Ectodermal cell (in vitro differentiated cells): ENCODE data around the gene LPP.

Source experiments
- H3K27ac ChIP-seq: 2 replicates; pipeline ENCODE4 v1.7.0; 2013; ENCODE audit warnings: mild to moderate bottlenecking, low read depth, low read length; ENCODE audit not compliant: insufficient read depth, poor library complexity, severe bottlenecking
- H3K27me3 ChIP-seq: 2 replicates; pipeline ENCODE4 v1.7.0; 2013; ENCODE audit warnings: mild to moderate bottlenecking, low read length; ENCODE audit not compliant: insufficient read depth, control insufficient read depth, poor library complexity, severe bottlenecking
- H3K36me3 ChIP-seq: one replicate; pipeline ENCODE4 v1.7.0; 2013; ENCODE audit warnings: low read length; ENCODE audit not compliant: control insufficient read depth, insufficient read depth
- H3K4me1 ChIP-seq: one replicate; pipeline ENCODE4 v1.7.0; 2013; ENCODE audit warnings: low read length; ENCODE audit not compliant: control insufficient read depth, insufficient read depth
- H3K4me3 ChIP-seq: 2 replicates; pipeline ENCODE4 v1.7.0; 2013; ENCODE audit warnings: low read depth, low read length, control low read depth; ENCODE audit not compliant: insufficient read depth
- H3K9me3 ChIP-seq: 2 replicates; pipeline ENCODE4 v1.7.0; 2013; ENCODE audit warnings: mild to moderate bottlenecking, low read length, moderate library complexity; ENCODE audit not compliant: control insufficient read depth
- WGBS, 2 experiments: methylation state at CpG; one replicate each; pipeline ENCODE4 v1.1.7; 2013; ENCODE audit warnings: missing lambda C conversion rate in 2 of 2; 5-methylcytosine and 5-hydroxymethylcytosine counted together

Gene LPP

DNA sequence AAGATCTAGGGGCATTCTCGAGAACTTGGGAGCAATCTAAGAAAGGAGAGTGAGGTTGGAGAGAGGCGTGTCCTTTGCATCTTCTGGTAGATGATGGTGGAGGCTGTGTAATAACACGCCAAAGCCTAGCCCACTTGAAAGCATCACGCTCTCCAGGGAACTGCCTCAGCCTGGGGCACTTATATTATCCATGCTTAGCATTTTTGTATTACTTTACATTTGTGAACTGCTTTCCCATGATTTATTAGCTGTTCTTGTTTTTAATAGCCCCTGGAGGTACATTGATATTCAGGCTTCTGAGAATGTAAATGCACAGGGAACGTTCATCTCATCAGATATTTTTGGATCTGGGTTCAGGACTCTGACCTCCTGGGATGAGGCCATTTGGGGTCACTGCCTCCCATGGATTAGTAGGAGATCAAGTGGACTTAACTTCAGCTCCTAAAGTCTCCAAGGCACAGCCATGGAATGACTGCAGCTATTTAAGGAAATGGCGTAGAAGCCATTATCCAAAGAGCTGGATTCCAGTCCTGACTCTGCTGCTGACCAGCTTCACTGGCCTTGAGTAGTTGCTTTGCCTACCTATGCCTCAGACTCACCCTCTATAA is 124.9 kb downstream of the LPP start:
- Histone ChIP-seq H3K27ac (no peak overlapping the region), H3K27me3 (no peaks in the 10 kb centered on the region), H3K36me3 (no peaks in the 10 kb centered on the region), H3K4me3 (no peak overlapping the region), H3K4me1 (peaks cover 22% of the 10 kb centered on the region), H3K9me3 (no peaks in the 10 kb centered on the region)
- WGBS, 2 experiments: 86 to 92% methylated on average over 6 of the region's 6 CpGs

DNA sequence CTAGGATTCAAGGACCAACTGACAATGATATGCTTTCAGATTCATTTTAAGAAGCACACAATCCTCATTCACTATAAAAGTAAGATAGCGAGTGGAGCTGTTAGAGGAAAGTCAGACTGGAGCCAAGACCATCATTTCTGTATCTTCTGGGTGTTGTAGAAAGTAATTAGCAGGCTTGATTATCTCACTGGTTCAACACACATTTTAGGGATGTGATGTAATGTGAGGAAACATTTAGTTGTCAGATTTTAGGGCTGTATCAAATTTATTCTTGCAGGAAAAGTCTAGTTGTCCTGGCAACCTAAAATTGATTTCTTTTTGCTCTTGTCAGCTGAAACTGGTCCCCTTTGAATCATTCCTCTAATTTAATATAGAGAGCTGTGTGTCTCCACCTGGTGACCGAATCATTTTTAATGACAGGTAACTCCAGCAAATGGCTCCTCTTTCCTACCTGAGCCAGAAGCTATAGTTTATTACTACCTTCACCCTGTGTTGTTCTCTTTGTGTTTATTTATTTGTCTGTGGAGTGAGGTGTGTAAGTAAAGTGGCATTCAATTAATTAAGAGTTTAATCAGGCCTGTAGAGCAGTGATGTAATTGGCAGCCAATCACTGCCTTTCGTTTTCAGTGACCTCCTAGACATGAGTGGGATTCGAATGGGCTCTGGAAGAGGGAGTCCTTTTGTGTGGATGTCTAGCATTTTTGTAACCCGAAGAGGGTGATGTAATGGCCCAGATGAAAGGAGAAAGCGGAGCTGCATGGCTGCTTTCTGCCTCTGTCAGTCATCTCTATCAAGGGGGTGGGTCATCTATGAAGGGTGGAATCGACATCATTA is 125.8 kb downstream of the LPP start:
- WGBS, 2 experiments: 81 to 86% methylated on average over 7 of the region's 7 CpGs
- H3K4me3 ChIP-seq: no peak overlapping the region
- no peaks in the 10 kb centered on the region for H3K9me3 ChIP-seq
- peaks cover 22% of the 10 kb centered on the region for H3K4me1 ChIP-seq
- no peaks in the 10 kb centered on the region for H3K36me3 ChIP-seq
- H3K27ac ChIP-seq: no peak overlapping the region
- H3K27me3 ChIP-seq: no peaks in the 10 kb centered on the region

DNA sequence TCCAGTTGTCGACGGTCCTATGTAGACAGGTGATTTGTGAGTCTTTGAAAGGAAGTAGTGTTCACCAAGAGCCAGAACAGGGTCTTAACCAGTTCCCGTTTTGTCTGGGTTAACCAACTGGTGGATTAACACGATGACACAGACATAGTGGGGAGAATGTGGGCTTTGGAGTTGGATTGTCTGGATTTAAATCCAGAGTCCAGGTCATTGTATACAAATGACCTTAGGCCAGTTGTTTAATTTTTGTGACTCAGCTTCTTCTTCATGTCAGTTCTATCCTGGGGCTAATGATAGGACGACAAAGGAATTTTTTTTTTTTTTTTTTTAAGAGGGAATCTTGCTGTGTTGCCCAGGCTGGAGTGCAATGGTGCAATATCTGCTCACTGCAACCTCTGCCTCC is 126.7 kb downstream of the LPP start:
- Histone ChIP-seq H3K27me3 (no peaks in the 10 kb centered on the region), H3K9me3 (no peaks in the 10 kb centered on the region), H3K27ac (no peak overlapping the region), H3K4me1 (peaks cover 22% of the 10 kb centered on the region), H3K36me3 (no peaks in the 10 kb centered on the region), H3K4me3 (no peak overlapping the region)
- WGBS, 2 experiments: 94% methylated on average over 5 of the region's 5 CpGs

DNA sequence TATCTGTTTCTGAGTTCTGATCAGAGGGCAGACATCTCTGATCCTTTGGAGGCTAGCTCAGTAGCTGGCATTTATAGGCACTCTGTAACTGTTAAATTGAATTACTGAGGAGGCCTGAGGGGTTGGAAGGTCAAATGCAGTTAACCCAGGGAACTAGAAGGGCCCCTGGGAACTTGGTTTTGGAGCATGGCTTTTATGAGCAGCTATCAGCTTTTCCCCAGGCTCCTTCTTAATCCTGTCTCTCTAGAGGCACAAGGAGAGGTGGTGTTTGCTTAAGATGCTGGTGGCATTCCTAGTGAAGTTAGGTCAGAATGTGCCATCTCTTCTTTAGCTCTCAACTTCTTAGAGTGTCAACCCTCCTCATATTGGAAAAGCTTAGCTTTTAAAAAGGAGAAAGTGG is 128.9 kb downstream of the LPP start:
- H3K27me3 ChIP-seq: no peaks in the 10 kb centered on the region
- H3K4me3 ChIP-seq: no peak overlapping the region
- H3K27ac ChIP-seq: no peak overlapping the region
- H3K9me3 ChIP-seq: no peaks in the 10 kb centered on the region
- no peaks in the 10 kb centered on the region for H3K36me3 ChIP-seq
- peaks cover 18% of the 10 kb centered on the region for H3K4me1 ChIP-seq

DNA sequence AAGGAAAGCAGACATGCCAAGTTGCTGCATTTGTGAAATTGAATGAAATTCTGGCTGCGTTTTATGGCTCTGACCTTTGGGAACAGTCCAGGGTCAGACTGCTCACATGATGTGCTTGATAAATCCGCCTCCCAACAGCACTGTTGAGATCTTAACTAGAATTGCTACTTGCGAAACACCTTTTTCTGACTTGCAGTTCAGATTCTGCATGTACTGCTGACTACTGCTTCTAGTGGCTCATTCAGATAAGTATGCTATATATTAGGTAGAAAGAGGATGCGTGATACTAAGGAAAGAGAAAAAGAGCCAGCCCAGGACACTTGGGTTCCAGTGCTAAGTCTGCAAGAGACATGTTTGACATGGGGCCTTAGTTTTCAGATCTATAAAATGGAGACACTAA is 129.4 kb downstream of the LPP start:
- Histone ChIP-seq H3K36me3 (no peaks in the 10 kb centered on the region), H3K4me1 (peaks cover 18% of the 10 kb centered on the region), H3K4me3 (no peak overlapping the region), H3K27me3 (no peaks in the 10 kb centered on the region), H3K27ac (no peak overlapping the region), H3K9me3 (no peaks in the 10 kb centered on the region)
- 95% methylated on average over 4 of the region's 4 CpGs for WGBS, 2 experiments

DNA sequence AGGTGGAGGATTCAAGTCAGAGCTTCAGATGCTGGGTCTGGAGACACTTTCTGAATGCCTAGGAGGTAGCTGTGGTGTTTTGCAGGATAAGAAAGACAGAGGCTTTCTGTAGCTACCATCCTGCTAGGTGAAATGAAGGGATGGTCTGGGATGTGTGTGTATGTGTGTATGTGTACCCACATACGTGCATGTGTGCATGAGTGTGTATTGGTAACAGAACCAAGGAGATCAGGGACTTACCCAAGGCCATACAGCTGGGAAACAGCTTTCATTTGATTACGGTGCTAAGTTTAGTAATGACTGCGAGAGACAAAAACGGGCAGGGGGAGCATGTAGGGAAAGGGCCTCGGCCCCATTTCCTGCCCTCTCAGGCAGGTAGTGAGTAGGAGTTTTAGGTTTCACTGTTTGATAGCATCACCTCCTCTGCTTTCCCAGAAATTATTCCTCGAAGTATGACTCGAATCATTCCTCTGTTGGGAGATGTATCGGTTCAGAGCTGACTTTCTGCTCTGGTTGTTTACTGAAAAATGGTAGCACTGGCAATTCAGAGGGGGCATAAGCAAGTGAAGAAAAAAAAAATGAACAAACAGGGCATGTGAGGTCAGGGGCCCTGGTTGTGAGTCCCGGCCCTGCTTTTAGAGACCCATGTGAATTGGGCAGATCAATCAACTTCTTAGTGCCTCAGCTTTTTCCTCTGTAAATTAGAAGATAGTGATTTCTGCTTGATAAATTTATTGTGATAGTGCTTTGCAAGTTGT is 130.7 kb downstream of the LPP start:
- no peak overlapping the region for H3K27ac ChIP-seq
- no peak overlapping the region for H3K4me3 ChIP-seq
- no peaks in the 10 kb centered on the region for H3K36me3 ChIP-seq
- WGBS, 2 experiments: 89 to 92% methylated on average over 9 of the region's 9 CpGs
- H3K9me3 ChIP-seq: no peaks in the 10 kb centered on the region
- H3K27me3 ChIP-seq: no peaks in the 10 kb centered on the region
- peaks cover 17% of the 10 kb centered on the region for H3K4me1 ChIP-seq

DNA sequence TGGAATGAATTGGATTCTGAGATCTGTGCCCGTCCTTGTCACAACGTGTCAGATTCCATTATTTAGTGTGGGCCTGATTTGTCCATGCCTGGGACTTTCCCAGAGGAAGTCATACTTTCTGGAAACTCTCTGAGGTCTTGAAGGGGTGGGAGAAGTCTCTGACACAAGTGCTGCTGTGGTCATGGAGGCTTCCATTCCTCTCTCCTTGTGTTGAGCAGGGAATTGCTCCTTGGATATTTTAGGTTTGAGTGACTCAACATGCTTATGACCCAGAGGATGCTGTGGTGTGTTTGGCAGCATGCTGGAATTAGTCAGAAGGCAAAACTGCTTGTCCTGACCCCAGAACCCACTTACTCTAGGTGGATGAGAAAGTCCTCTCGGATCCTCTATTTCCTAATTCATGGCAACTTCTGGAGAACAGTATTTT is 132.1 kb downstream of the LPP start:
- no peaks in the 10 kb centered on the region for H3K36me3 ChIP-seq
- WGBS, 2 experiments: 73 to 89% methylated on average over 3 of the region's 3 CpGs
- H3K4me1 ChIP-seq: peaks cover 9% of the 10 kb centered on the region
- H3K4me3 ChIP-seq: no peak overlapping the region
- H3K9me3 ChIP-seq: peaks cover 2% of the 10 kb centered on the region
- no peak overlapping the region for H3K27ac ChIP-seq
- H3K27me3 ChIP-seq: no peaks in the 10 kb centered on the region

DNA sequence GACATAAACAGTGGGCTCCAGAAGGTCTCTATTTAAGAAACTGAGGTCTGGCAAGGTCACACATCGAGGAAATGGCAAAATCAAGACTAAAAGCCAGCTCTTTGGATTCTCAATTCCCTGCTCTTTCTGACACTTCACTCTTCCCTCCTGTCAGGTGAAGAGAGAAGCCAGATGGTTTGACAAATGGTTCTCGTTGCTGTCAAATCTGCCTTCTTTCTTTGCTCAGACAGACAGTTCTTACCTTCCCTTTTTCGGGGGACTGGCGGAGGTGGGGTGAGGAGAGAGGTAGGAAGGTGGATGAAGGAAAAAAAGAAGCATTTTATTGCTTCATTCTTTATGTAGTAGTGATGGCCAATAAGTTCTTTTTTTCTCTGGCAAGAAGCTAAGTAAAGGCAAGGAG is 133.4 kb downstream of the LPP start:
- peaks cover 6% of the 10 kb centered on the region for H3K4me1 ChIP-seq
- no peak overlapping the region for H3K4me3 ChIP-seq
- no peaks in the 10 kb centered on the region for H3K36me3 ChIP-seq
- peaks cover 2% of the 10 kb centered on the region for H3K9me3 ChIP-seq
- no peaks in the 10 kb centered on the region for H3K27me3 ChIP-seq
- no peak overlapping the region for H3K27ac ChIP-seq
- WGBS, 2 experiments: 91 to 94% methylated on average over 4 of the region's 4 CpGs

DNA sequence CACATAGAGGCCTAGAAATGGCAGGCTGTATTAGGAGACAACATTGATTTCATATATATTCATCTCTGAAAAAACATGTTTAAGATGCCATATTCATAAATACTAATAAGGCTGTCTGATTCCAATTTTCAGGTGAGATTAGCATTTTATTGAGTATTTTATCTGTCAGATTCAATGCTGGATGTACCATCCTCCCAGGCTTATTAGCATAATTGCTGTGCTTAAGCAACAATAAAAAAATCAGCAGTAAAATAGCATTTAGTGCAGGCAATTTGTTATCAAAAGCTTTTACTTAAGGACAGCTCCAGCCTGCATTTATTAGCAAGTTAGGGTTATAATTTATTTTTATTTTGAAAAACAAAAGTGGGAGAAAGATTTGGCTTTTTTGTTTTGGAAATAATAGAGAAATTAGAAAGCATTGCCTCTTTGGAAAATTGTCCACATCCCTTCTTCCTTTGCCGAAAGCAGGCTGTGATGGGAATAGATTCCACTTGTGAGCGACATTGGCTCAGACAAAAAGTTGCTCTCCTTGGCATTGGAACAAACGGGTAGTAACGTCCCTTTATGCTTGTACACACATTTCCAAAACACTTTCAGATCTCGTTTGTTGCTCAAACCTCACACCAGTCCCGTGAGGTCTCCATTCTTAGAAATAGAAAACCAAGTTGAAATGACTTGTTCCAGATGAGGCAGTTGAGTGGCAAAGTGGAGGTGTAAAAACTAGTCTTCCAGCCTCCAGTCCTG is 134.0 kb downstream of the LPP start:
- Histone ChIP-seq H3K4me1 (peaks cover 3% of the 10 kb centered on the region), H3K9me3 (peaks cover 2% of the 10 kb centered on the region), H3K27ac (no peak overlapping the region), H3K4me3 (no peak overlapping the region), H3K36me3 (no peaks in the 10 kb centered on the region), H3K27me3 (no peaks in the 10 kb centered on the region)
- 87 to 91% methylated on average over 6 of the region's 6 CpGs for WGBS, 2 experiments

DNA sequence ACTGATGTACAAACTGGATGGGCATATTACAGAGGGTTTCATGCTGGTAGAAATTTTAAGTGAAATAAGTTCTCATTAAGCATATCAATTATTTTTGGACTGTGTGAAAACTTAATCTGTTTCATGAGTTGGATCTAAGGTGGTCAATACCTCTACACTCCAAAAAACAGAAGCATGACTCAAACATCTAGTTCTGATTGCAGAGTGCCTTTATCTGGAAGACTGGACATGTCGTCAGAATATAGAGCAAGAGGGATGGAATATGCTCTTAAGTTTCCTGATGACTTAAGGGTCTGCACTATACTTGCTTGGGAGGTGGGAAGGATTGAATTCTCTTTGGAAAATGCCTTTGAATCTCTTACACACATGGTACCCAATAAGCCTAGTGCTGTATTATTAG is 138.3 kb downstream of the LPP start:
- H3K36me3 ChIP-seq: no peaks in the 10 kb centered on the region
- peaks cover 7% of the 10 kb centered on the region for H3K4me1 ChIP-seq
- no peaks in the 10 kb centered on the region for H3K27me3 ChIP-seq
- H3K27ac ChIP-seq: no peak overlapping the region
- no peak overlapping the region for H3K4me3 ChIP-seq
- peaks cover 2% of the 10 kb centered on the region for H3K9me3 ChIP-seq
- 91 to 96% methylated on average over 1 of the region's 1 CpG for WGBS, 2 experiments
